ENCODE measurements around the gene EFNA3.

GRCh38 chr1:155037043-155037442 lies 41.6 kb upstream of the EFNA3 start:
- TF ChIP-seq, protein P1, sequence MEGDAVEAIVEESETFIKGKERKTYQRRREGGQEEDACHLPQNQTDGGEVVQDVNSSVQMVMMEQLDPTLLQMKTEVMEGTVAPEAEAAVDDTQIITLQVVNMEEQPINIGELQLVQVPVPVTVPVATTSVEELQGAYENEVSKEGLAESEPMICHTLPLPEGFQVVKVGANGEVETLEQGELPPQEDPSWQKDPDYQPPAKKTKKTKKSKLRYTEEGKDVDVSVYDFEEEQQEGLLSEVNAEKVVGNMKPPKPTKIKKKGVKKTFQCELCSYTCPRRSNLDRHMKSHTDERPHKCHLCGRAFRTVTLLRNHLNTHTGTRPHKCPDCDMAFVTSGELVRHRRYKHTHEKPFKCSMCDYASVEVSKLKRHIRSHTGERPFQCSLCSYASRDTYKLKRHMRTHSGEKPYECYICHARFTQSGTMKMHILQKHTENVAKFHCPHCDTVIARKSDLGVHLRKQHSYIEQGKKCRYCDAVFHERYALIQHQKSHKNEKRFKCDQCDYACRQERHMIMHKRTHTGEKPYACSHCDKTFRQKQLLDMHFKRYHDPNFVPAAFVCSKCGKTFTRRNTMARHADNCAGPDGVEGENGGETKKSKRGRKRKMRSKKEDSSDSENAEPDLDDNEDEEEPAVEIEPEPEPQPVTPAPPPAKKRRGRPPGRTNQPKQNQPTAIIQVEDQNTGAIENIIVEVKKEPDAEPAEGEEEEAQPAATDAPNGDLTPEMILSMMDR (IDR thresholded peaks at IDR 0.05; ENCODE audit: extremely low read depth in 1 of 2, insufficient read depth in 1 of 2, low read depth in 1 of 2, low read length in 2 of 2): no peak
- TF ChIP-seq MYC (IDR thresholded peaks at IDR 0.05; ENCODE audit: low read depth, low read length) (no peak), POLR2AphosphoS5 (IDR thresholded peaks at IDR 0.05; ENCODE audit: insufficient read depth, low read depth, low read length) (no peak), POLR2A (IDR thresholded peaks at IDR 0.05; ENCODE audit: low read depth, low read length) (no peak), GATA2 (IDR thresholded peaks at IDR 0.05; ENCODE audit: insufficient read depth, insufficient read length, low read depth, low read length) (no peak), EZH2 (IDR thresholded peaks at IDR 0.05; ENCODE audit: borderline replicate concordance, low read depth, low read length, severe bottlenecking) (no peak), JUN (IDR thresholded peaks at IDR 0.05; ENCODE audit: borderline replicate concordance, insufficient read depth, insufficient read length, low read depth) (no peak), FOS (IDR thresholded peaks at IDR 0.05; ENCODE audit: borderline replicate concordance, insufficient read depth, low read length) (no peak)
- TF ChIP-seq, protein P2, sequence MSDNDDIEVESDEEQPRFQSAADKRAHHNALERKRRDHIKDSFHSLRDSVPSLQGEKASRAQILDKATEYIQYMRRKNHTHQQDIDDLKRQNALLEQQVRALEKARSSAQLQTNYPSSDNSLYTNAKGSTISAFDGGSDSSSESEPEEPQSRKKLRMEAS (IDR thresholded peaks at IDR 0.05; ENCODE audit: insufficient read depth, insufficient read length): no peak

All from endothelial cell of umbilical vein (primary cell).